Caco-2 (cell line): Measurements from ENCODE around the gene ALDH1A1. TPM values are rescaled to one million over a fixed set of nuclear protein-coding genes. Genes with fewer than 3 reads are reported as not detected.

ENCODE experiments used
- BruUV-seq: library from RNA; stranded (reverse); fragments of 400-500 nt; replicated peaks from 2 replicates; lab custom pipeline; 2021; lab: Mats Ljungman, UMichigan
- CTCF ChIA-PET: fragments of 300-600 bp; sonication (Branson Sonifier 250); formaldehyde crosslinking; loops from one replicate; lab custom pipeline; 2022; ENCODE audit warnings: antibody characterized with exemption; lab: Charles Lee
- POLR2A ChIA-PET: fragments of 300-600 bp; sonication (Branson Sonifier 250); formaldehyde crosslinking; loops from one replicate; lab custom pipeline; 2022; ENCODE audit warnings: antibody characterized with exemption; lab: Charles Lee
- DNase-seq, 2 experiments: peaks; one replicate each; pipeline versions ENCODE4 v3.0.0 to v3.0.0-alpha.2; 2020 to 2022
- H3K27me3 ChIP-seq: replicated peaks from 2 replicates; pipeline ENCODE4 v1.6.0; 2011; ENCODE audit warnings: low read length; ENCODE audit not compliant: control insufficient read depth, insufficient read depth
- H3K36me3 ChIP-seq: 2 replicates; pipeline ENCODE4 v1.5.1; 2011; ENCODE audit warnings: low read length; ENCODE audit not compliant: control insufficient read depth, insufficient read depth
- H3K4me1 ChIP-seq: fragments of 250-450 bp; sonication (Bioruptor Pico); 2 replicates; pipeline ENCODE4 v1.5.1; 2020; ENCODE audit warnings: mild to moderate bottlenecking
- H3K4me3 ChIP-seq: 2 replicates; pipeline ENCODE4 v1.5.1; 2011; ENCODE audit warnings: low read depth, mild to moderate bottlenecking, control low read depth, low read length
- H3K9me3 ChIP-seq: fragments of 250-450 bp; sonication (Bioruptor Pico); 2 replicates; pipeline ENCODE4 v1.5.1; 2020; ENCODE audit warnings: mild to moderate bottlenecking, moderate library complexity
- H3K27ac Mint-ChIP-seq: one replicate; pipeline ENCODE4 v1.8.0; 2022; ENCODE audit warnings: mixed read lengths; ENCODE audit not compliant: unreplicated experiment
- H3K27me3 Mint-ChIP-seq: one replicate; pipeline ENCODE4 v1.8.0; 2022; ENCODE audit warnings: mixed read lengths; ENCODE audit not compliant: insufficient read depth, unreplicated experiment
- H3K36me3 Mint-ChIP-seq: one replicate; pipeline ENCODE4 v1.8.0; 2022; ENCODE audit warnings: mild to moderate bottlenecking, mixed read lengths; ENCODE audit not compliant: insufficient read depth, unreplicated experiment
- H3K4me1 Mint-ChIP-seq: one replicate; pipeline ENCODE4 v1.8.0; 2022; ENCODE audit warnings: low read depth, mixed read lengths; ENCODE audit not compliant: unreplicated experiment
- H3K4me3 Mint-ChIP-seq: one replicate; pipeline ENCODE4 v1.8.0; 2022; ENCODE audit warnings: mild to moderate bottlenecking, moderate library complexity, mixed read lengths; ENCODE audit not compliant: unreplicated experiment
- H3K9me3 Mint-ChIP-seq: one replicate; pipeline ENCODE4 v1.8.0; 2022; ENCODE audit warnings: mixed read lengths; ENCODE audit not compliant: unreplicated experiment
- CTCF ChIP-seq, 2 experiments: fragments of 200-600 bp in 1 of 2; IDR thresholded peaks; 1 replicate in 1 of 2; 2 replicates in 1 of 2; pipeline versions ENCODE4 v1.5.1 to v1.8.0; 2011 to 2022; ENCODE audit warnings: antibody characterized with exemption in 1 of 2, control low read depth in 1 of 2, inconsistent platforms in 1 of 2, low read depth in 1 of 2, low read length in 1 of 2, mild to moderate bottlenecking in 1 of 2, moderate library complexity in 1 of 2; ENCODE audit not compliant: insufficient read depth in 1 of 2, severe bottlenecking in 1 of 2, unreplicated experiment in 1 of 2
- intact Hi-C: fragments of 100-400 bp; cut with micrococcal nuclease; formaldehyde crosslinking; loops from one replicate; pipeline ENCODE4 v1.10.0; 2022; ENCODE audit not compliant: unreplicated experiment
- total RNA-seq: library from RNA; stranded (reverse); gene quantifications from 2 replicates; pipeline ENCODE4 v1.2.3, GENCODE V29; 2022

ALDH1A1 gene
- total RNA-seq, 1 experiment from 2014 or later, result 119 TPM

- no peaks in the 10 kb centered on the region for H3K27me3 Mint-ChIP-seq
- TF ChIP-seq CTCF (IDR thresholded peaks at IDR 0.05; ENCODE audit: insufficient read depth in 1 of 2, low read depth in 1 of 2, low read length in 1 of 2, severe bottlenecking in 1 of 2, unreplicated experiment in 1 of 2), result no peak
- Histone ChIP-seq H3K36me3 (no peaks in the 10 kb centered on the region), H3K27me3 (no peaks in the 10 kb centered on the region), H3K4me3 (no peak overlapping the region), H3K9me3 (no peaks in the 10 kb centered on the region), H3K4me1 (no peaks in the 10 kb centered on the region)
- ChIA-PET POLR2A (no interaction called here), CTCF (no interaction called here)
- no peak for DNase-seq
- BruUV-seq, result no TSS peak
- intact Hi-C loops, result no loop called here
- H3K9me3 Mint-ChIP-seq, result no peaks in the 10 kb centered on the region
- H3K36me3 Mint-ChIP-seq, result no peaks in the 10 kb centered on the region
- H3K4me1 Mint-ChIP-seq, result no peaks in the 10 kb centered on the region
- no peak overlapping the region for H3K27ac Mint-ChIP-seq
- no peak overlapping the region for H3K4me3 Mint-ChIP-seq
Measured at GRCh38 chr9:72904267-72905093, 48.4 kb downstream of the ALDH1A1 start.

GRCh38 chr9:72903103-72903502 is 49.8 kb downstream of the ALDH1A1 start:
- Mint-ChIP-seq H3K27ac (no peak overlapping the region), H3K4me1 (no peaks in the 10 kb centered on the region)
- no TSS peak for BruUV-seq

GRCh38 chr9:72902268-72902667 is 50.6 kb downstream of the ALDH1A1 start:
- Histone ChIP-seq H3K9me3 (no peaks in the 10 kb centered on the region), H3K4me3 (no peak overlapping the region), H3K36me3 (no peaks in the 10 kb centered on the region), H3K4me1 (no peaks in the 10 kb centered on the region), H3K27me3 (no peaks in the 10 kb centered on the region)
- CTCF ChIA-PET, result no interaction called here
- H3K4me1 Mint-ChIP-seq, result no peaks in the 10 kb centered on the region
- H3K27me3 Mint-ChIP-seq, result no peaks in the 10 kb centered on the region
- H3K27ac Mint-ChIP-seq, result no peak overlapping the region
- intact Hi-C loops, result no loop called here
- no peak for DNase-seq
- H3K36me3 Mint-ChIP-seq, result peaks cover 5% of the 10 kb centered on the region
- no peak for TF ChIP-seq CTCF (IDR thresholded peaks at IDR 0.05; ENCODE audit: insufficient read depth in 1 of 2, low read depth in 1 of 2, low read length in 1 of 2, severe bottlenecking in 1 of 2, unreplicated experiment in 1 of 2)
- no peak overlapping the region for H3K4me3 Mint-ChIP-seq
- POLR2A ChIA-PET, result no interaction called here
- no peaks in the 10 kb centered on the region for H3K9me3 Mint-ChIP-seq
- no TSS peak for BruUV-seq

More at GRCh38 chr9:72903103-72903502, 49.8 kb downstream of the ALDH1A1 start:
- H3K4me1 ChIP-seq, result no peaks in the 10 kb centered on the region
- TF ChIP-seq CTCF (IDR thresholded peaks at IDR 0.05; ENCODE audit: insufficient read depth in 1 of 2, low read depth in 1 of 2, low read length in 1 of 2, severe bottlenecking in 1 of 2, unreplicated experiment in 1 of 2), result no peak
- no peak for DNase-seq
- Mint-ChIP-seq H3K4me3 (no peak overlapping the region), H3K36me3 (peaks cover 3% of the 10 kb centered on the region), H3K9me3 (no peaks in the 10 kb centered on the region), H3K27me3 (no peaks in the 10 kb centered on the region)
- ChIA-PET CTCF (no interaction called here), POLR2A (no interaction called here)
- intact Hi-C loops, result no loop called here
- H3K27me3 ChIP-seq, result no peaks in the 10 kb centered on the region
- H3K36me3 ChIP-seq, result no peaks in the 10 kb centered on the region
- no peaks in the 10 kb centered on the region for H3K9me3 ChIP-seq
- H3K4me3 ChIP-seq, result no peak overlapping the region
